Diencephalon (tissue), 1 donor: ENCODE measurements around the gene KHK. TPM values are rescaled to one million over a fixed set of nuclear protein-coding genes. Genes with fewer than 3 reads are reported as not detected.

Experiments
- total RNA-seq: library from RNA; depleted of rRNA; stranded (reverse); fragments of >200 nt; gene quantifications from one replicate; pipeline ENCODE4 v1.2.3, GENCODE V29; 2014

The KHK gene
- 8.8 TPM for total RNA-seq

DNA sequence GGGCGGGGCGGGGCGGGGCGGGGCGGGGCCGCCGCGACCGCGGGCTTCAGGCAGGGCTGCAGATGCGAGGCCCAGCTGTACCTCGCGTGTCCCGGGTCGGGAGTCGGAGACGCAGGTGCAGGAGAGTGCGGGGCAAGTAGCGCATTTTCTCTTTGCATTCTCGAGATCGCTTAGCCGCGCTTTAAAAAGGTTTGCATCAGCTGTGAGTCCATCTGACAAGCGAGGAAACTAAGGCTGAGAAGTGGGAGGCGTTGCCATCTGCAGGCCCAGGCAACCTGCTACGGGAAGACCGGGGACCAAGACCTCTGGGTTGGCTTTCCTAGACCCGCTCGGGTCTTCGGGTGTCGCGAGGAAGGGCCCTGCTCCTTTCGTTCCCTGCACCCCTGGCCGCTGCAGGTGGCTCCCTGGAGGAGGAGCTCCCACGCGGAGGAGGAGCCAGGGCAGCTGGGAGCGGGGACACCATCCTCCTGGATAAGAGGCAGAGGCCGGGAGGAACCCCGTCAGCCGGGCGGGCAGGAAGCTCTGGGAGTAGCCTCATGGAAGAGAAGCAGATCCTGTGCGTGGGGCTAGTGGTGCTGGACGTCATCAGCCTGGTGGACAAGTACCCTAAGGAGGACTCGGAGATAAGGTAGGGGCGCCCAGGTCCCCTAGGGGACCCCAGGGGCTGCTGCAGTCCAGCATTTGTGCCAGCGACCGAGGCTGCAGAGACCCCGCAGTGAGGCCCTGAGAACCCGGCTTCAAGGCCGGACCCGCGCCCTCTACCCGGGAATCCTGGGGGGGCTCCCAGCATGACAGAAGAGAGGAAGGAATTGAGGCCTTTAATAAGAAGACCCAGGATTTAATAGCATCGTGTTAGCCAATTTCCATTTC, at the start of gene KHK:
Gene KHK (plus strand): TSS at position 49 of the 870 bp plus-strand sequence. CDS start 488 bp downstream, at position 537.

DNA sequence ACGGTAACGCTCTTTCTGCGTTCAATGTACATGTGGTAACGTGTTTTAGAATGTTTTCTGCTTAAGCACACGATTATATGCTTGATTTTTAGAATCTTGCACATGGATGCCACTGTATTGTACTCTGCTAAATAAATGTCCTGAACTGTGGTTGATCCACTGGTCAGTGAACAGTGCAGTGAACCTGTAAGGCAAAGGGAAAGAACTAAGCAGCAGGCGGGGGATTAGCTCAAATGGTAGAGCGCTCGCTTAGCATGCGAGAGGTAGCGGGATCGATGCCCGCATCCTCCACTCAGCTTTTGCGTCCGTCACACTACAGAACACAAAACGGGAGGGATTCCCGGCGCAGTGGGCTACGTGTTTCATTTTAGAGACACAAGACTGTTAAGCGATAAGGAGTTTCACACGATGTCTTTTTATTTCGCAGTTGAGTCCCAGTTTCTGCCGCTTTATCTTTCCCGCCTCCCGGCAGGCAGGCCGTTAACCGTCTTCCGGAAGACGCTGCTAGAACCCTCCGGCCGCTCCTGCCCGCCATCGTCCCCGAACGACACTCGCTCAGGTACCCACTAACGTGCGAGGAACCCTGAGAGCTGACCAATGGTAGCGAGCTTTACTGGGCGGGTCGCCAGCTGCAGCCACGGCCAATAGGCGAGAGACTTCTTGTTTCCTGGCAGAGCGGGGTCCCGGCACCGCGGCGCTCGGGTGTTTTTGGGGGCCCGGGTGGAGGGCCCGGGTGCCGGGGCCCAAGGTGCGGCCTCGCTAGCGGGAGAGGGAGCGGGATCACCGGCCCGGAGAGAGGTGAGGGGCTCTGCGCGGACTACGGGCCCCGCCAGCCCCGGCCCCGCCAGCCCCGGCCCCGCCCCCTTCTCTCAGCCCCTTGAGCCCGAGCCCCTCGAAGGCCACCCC, 35.3 kb upstream of the KHK start, which contains the start of gene AGBL5:
Gene AGBL5 (plus strand): TSS at position 673 of the 906 bp plus-strand sequence. CDS start 1,291 bp downstream, outside the sequence.

DNA sequence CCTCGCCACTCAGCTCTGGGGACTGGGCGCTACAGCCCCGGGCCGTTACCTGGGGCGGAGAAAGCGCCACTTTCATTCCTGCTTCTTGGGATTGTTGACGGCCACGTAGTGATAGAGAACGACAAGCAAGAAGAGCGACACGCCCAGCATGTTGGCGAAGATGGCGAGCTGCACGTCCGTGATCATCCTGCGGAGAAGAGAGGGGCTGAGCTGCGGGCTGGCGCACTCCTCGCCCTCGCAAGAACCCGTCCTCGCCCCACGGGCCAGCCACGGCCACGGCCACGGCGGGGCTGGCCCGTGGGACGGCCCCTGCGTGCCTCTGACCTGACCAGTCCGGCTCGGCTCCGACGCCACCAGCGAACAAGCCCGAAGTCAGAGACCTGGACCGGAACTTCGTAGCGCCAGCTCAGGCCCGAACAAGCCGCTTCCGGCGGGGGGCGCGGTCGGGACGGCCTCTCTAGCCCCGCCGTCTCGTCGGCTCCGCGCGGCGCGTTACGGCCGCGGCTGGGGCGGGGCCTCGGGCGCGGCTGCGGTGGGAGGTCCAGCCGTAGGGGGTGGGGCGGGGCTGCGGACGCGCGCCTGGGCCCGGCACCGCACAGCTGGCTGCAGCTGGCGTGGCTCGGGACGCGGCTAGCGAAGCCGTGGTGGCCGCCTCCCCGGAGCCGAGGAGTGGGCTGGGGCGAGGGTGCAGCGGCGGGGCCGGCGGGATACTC, 15.1 kb upstream of the KHK start, which contains the start of gene OST4:
Gene OST4 (minus strand): TSS at position 378 of the 713 bp plus-strand sequence.

GRCh38 chr2:27078267-27079194, 8.0 kb upstream of the KHK start, which contains the start of gene EMILIN1:
Gene EMILIN1, plus strand, starts transcription at chr2:27078615. Its CDS starts 451 bp downstream, at chr2:27079066.

GRCh38 chr2:27118525-27119329, 32.2 kb downstream of the KHK start, which contains the start of gene CGREF1:
Gene CGREF1, minus strand, starts transcription at chr2:27119128. Its CDS starts 14,762 bp downstream, at chr2:27104366.

DNA sequence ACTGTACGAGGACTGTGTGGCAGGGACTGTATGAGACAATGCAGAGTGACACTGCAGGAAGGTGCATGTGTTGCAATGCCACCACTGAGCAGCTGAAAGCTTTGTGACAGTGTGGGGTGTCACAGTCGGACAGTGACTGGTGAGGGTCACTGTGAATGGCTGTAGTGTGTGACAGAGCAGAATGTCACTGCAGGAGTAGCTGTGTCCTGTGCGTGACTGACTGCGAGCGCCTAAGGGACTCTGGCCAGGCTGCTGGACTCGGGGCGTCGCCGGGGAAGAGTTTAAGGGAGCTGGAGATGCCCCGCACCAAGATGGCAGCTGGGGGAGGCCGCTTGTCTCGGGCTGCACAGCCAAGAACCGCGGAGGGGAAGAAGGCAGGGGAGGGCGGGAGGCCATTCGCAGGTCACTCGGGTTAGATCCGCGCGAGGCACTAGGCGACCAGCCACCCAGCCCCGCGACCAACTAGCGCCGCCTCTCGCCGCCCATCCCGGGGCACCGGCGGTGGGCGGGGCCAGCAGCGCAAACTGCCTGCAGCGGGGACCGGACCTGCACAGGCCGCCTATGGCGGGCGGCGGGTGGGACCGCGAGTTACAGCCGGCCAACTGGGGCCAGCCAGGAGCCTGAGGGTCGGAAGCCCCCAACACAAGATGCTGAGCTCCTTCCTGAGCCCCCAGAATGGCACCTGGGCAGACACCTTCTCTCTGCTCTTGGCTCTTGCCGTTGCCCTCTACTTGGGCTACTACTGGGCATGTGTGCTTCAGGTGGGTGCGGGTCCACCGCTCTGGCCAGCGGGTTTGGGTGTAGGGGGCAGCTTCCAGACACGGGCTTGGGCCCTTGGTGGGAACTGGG, 37.0 kb downstream of the KHK start, which contains the start of gene ABHD1:
Gene ABHD1 (plus strand): TSS at position 514 of the 849 bp plus-strand sequence. CDS start 134 bp downstream, at position 648.

DNA sequence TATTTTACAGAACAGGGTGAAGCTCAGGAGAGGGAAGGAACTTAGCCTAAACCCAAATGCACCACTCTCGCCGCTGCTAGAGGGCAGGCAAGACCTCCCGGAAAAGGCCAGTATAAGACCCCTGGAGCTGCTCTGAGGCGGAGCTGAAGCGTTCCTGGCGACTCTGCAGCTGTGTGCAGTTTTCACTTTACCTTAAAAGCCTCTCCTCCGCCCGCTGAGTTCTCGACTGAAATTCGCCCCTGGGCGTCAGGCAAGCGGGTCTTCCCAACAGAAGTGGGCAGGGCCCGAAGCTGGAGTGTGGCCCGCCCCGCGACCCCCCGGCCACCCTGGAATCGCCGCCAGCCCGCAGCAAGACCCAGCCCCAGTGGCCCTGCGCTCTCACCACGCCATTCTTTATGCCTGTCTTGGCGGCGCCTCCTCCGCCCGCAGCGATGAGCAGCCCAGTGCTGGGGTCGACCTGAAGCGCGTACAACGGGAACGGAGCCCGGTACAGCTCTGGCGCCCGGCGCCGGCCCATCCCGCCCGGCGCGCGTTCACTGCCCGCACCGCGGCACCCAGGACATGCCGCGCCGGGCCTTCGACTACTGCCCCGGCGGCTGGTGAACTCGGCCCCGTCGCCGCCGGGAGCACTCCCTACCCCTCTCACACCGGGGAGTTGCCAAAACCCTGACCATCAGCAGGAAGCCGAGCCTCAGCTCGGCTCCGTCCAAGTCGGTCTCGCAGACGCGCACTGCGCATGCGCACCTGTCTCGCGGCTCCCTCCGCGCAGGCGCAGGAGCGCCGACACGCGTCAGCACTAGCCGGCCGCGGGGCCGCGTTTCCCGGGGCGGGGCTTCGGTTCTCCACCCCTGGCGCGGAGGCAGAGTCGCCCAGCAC, 47.6 kb downstream of the KHK start, which contains the start of gene PREB:
Gene PREB (minus strand): TSS at position 732 of the 876 bp plus-strand sequence. CDS start 215 bp downstream, at position 517.

GRCh38 chr2:27139310-27139709, 52.7 kb downstream of the KHK start, which contains the start of gene PRR30:
Gene PRR30, minus strand, starts transcription at chr2:27139410. Its CDS starts 1,081 bp downstream, at chr2:27138329.

DNA sequence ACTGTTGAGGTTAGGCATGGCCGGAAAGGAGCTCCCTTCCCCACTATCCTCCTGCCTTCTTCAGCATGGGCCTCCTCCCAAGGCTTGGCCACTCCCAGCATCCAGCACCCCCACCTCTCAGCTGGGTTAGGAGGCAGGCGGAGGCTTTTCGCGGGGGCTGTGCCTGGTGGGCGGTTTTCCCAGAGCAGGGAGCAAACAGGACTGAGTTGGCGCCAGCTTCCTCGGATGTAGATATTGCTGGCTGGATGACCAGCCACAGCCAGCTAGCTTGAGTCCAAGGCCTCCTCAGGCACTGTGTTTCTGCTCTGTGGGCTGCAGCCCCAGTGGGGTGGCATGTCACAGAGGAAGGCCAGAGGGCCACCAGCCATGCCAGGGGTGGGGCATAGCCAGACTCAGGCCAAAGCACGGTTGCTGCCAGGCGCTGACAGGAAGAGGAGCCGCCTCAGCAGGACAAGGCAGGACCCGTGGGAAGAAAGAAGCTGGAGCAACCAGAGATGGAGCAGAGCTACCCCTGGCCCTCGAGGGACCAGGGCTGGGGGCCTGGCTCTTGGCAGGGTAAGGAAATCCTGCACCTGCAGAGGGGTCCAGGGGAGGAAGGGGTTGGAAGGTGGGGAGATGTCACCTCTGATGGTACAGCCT, 62.3 kb downstream of the KHK start, which contains the start of gene TCF23:
Gene TCF23 (plus strand): TSS at position 204 of the 639 bp plus-strand sequence. CDS start 130 bp downstream, at position 334.

Other genes starting within 250 kb of the KHK start
- 181 TPM for gene DPYSL5, start 238.6 kb upstream of the KHK start, total RNA-seq
- 39.9 TPM for gene MAPRE3, start 116.1 kb upstream of the KHK start, total RNA-seq
- 14.5 TPM for gene TMEM214, start 53.8 kb upstream of the KHK start, total RNA-seq
- 28.6 TPM for gene AGBL5, start 35.1 kb upstream of the KHK start, total RNA-seq
- 158 TPM for gene OST4, start 15.1 kb upstream of the KHK start, total RNA-seq
- gene EMILIN1, start 8.2 kb upstream of the KHK start, total RNA-seq = 6.2 TPM
- gene CGREF1, start 32.4 kb downstream of the KHK start, total RNA-seq = 28.8 TPM
- gene ABHD1, start 37.0 kb downstream of the KHK start, total RNA-seq = 0.46 TPM
- gene PREB, start 47.9 kb downstream of the KHK start, total RNA-seq = 24.7 TPM
- gene PRR30, start 52.6 kb downstream of the KHK start, total RNA-seq = not detected
- not detected for gene TCF23, start 62.2 kb downstream of the KHK start, total RNA-seq
- gene ATRAID, start 125.3 kb downstream of the KHK start, total RNA-seq = 57.7 TPM
- gene SLC5A6, start 125.5 kb downstream of the KHK start, total RNA-seq = 27.7 TPM
- gene CAD, start 130.6 kb downstream of the KHK start, total RNA-seq = 27.2 TPM
- 2.1 TPM for gene SLC30A3, start 176.3 kb downstream of the KHK start, total RNA-seq
- 0.23 TPM for gene DNAJC5G, start 188.7 kb downstream of the KHK start, total RNA-seq
- gene TRIM54, start 195.7 kb downstream of the KHK start, total RNA-seq = not detected
- gene UCN, start 221.7 kb downstream of the KHK start, total RNA-seq = 0.92 TPM
- 45.7 TPM for gene MPV17, start 236.3 kb downstream of the KHK start, total RNA-seq